Measurements from ENCODE around the gene NOXO1. TPM values are rescaled to one million over a fixed set of nuclear protein-coding genes. Genes with fewer than 3 reads are reported as not detected.

The NOXO1 gene
- total and polyA plus RNA-seq, 9 of the 15 experiments (the other 6 are each of a cell fraction or from before 2014, with no cell fraction given), result not detected

DNA sequence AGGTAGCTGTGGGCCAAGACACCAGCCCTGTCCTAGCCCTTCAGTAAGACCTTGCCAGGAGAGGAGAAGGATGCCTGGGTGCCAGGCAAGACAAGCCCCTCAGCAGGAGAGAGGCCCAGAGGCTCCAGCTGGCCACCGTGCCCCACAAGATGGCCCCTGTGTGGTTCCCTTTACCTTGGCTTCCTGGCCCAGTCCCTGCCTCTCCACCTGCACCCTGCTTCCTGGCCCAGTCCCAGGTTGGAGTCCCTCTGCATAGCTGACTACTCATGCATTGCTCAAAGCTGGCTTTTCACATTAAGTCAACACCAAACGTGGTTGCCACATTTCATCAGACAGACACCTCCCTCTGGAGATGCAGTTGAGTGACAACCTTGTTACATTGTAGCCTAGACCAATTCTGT is 12.5 kb upstream of the NOXO1 start (continued):
- peak; percentile 41; the same call in 1 of the 2 replicates for TF ChIP-seq CXXC5 (CRISPR knock-in tag; IDR thresholded peaks at IDR 0.05)
- TF ChIP-seq, protein P1, sequence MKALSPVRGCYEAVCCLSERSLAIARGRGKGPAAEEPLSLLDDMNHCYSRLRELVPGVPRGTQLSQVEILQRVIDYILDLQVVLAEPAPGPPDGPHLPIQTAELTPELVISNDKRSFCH (CRISPR knock-in tag; IDR thresholded peaks at IDR 0.05), result no peak
- TF ChIP-seq, protein P1 (tag; IDR thresholded peaks at IDR 0.05), result peak; percentile 64; the same call in 1 of the 2 replicates
- TF ChIP-seq, protein P2, sequence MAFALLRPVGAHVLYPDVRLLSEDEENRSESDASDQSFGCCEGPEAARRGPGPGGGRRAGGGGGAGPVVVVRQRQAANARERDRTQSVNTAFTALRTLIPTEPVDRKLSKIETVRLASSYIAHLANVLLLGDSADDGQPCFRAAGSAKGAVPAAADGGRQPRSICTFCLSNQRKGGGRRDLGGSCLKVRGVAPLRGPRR (CRISPR knock-in tag; IDR thresholded peaks at IDR 0.05), result no peak
- TF ChIP-seq FOXA3 (CRISPR knock-in tag; conservative IDR thresholded peaks at IDR 0.05 in 1 of 2, IDR thresholded peaks at IDR 0.05 in 1 of 2), result peak in 1 of 2 experiments; percentile 84; a peak in 2 of 4 replicates
- TF ChIP-seq PCBP1 (IDR thresholded peaks at IDR 0.05; ENCODE audit: low read depth, low read length, poor library complexity, severe bottlenecking), result no peak
- TF ChIP-seq ZNF311 (CRISPR knock-in tag; IDR thresholded peaks at IDR 0.05), result peak; percentile 59; the same call in 1 of the 2 replicates
- no peak for TF ChIP-seq BDP1 (IDR thresholded peaks at IDR 0.05; ENCODE audit: insufficient read depth, insufficient read length)
- peak; percentile 73; the same call in 1 of the 2 replicates for TF ChIP-seq MECOM (CRISPR knock-in tag; IDR thresholded peaks at IDR 0.05)
- no peak for TF ChIP-seq HDAC1 (IDR thresholded peaks at IDR 0.05)
- TF ChIP-seq, protein P3, sequence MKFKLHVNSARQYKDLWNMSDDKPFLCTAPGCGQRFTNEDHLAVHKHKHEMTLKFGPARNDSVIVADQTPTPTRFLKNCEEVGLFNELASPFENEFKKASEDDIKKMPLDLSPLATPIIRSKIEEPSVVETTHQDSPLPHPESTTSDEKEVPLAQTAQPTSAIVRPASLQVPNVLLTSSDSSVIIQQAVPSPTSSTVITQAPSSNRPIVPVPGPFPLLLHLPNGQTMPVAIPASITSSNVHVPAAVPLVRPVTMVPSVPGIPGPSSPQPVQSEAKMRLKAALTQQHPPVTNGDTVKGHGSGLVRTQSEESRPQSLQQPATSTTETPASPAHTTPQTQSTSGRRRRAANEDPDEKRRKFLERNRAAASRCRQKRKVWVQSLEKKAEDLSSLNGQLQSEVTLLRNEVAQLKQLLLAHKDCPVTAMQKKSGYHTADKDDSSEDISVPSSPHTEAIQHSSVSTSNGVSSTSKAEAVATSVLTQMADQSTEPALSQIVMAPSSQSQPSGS (CRISPR knock-in tag; IDR thresholded peaks at IDR 0.05), result no peak
- no peak for TF ChIP-seq TAF1 (IDR thresholded peaks at IDR 0.05; ENCODE audit: control insufficient read depth, extremely low read depth, insufficient read depth, low read length, severe bottlenecking)
- TF ChIP-seq, protein P4, sequence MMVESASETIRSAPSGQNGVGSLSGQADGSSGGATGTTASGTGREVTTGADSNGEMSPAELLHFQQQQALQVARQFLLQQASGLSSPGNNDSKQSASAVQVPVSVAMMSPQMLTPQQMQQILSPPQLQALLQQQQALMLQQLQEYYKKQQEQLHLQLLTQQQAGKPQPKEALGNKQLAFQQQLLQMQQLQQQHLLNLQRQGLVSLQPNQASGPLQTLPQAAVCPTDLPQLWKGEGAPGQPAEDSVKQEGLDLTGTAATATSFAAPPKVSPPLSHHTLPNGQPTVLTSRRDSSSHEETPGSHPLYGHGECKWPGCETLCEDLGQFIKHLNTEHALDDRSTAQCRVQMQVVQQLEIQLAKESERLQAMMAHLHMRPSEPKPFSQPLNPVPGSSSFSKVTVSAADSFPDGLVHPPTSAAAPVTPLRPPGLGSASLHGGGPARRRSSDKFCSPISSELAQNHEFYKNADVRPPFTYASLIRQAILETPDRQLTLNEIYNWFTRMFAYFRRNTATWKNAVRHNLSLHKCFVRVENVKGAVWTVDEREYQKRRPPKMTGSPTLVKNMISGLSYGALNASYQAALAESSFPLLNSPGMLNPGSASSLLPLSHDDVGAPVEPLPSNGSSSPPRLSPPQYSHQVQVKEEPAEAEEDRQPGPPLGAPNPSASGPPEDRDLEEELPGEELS (CRISPR knock-in tag; IDR thresholded peaks at IDR 0.05; ENCODE audit: borderline replicate concordance), result 0 out of 2 replicates have a peak, but pooled peaks have one; percentile 0
- 0 out of 2 replicates have a peak, but pooled peaks have one; percentile 20 for TF ChIP-seq MTA3 (IDR thresholded peaks at IDR 0.05; ENCODE audit: borderline replicate concordance)
- TF ChIP-seq, protein P5, sequence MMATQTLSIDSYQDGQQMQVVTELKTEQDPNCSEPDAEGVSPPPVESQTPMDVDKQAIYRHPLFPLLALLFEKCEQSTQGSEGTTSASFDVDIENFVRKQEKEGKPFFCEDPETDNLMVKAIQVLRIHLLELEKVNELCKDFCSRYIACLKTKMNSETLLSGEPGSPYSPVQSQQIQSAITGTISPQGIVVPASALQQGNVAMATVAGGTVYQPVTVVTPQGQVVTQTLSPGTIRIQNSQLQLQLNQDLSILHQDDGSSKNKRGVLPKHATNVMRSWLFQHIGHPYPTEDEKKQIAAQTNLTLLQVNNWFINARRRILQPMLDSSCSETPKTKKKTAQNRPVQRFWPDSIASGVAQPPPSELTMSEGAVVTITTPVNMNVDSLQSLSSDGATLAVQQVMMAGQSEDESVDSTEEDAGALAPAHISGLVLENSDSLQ (IDR thresholded peaks at IDR 0.05), result peak; percentile 89
- no peak for TF ChIP-seq ARID2 (IDR thresholded peaks at IDR 0.05)
- no peak for TF ChIP-seq CBX2 (IDR thresholded peaks at IDR 0.05; ENCODE audit: insufficient read depth, low read length, poor library complexity, severe bottlenecking)
- TF ChIP-seq MEF2D (tag; conservative IDR thresholded peaks at IDR 0.05; ENCODE audit: low read depth), result peak; percentile 75; the same call in 1 of the 2 replicates
- TF ChIP-seq, protein P6, sequence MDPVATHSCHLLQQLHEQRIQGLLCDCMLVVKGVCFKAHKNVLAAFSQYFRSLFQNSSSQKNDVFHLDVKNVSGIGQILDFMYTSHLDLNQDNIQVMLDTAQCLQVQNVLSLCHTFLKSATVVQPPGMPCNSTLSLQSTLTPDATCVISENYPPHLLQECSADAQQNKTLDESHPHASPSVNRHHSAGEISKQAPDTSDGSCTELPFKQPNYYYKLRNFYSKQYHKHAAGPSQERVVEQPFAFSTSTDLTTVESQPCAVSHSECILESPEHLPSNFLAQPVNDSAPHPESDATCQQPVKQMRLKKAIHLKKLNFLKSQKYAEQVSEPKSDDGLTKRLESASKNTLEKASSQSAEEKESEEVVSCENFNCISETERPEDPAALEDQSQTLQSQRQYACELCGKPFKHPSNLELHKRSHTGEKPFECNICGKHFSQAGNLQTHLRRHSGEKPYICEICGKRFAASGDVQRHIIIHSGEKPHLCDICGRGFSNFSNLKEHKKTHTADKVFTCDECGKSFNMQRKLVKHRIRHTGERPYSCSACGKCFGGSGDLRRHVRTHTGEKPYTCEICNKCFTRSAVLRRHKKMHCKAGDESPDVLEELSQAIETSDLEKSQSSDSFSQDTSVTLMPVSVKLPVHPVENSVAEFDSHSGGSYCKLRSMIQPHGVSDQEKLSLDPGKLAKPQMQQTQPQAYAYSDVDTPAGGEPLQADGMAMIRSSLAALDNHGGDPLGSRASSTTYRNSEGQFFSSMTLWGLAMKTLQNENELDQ (CRISPR knock-in tag; IDR thresholded peaks at IDR 0.05; ENCODE audit: borderline replicate concordance), result no peak
- no peak for TF ChIP-seq PPARD (CRISPR knock-in tag; IDR thresholded peaks at IDR 0.05)
- no peak for TF ChIP-seq ZC3H8 (IDR thresholded peaks at IDR 0.05)

Measured in K562 (cell line).